ENCODE results near the gene MARVELD2.
"Not testable (repeated sequence)": the region's sequence is repeated elsewhere in the genome, so short reads cannot be mapped to it uniquely, and the experiment has no call there.

DNA sequence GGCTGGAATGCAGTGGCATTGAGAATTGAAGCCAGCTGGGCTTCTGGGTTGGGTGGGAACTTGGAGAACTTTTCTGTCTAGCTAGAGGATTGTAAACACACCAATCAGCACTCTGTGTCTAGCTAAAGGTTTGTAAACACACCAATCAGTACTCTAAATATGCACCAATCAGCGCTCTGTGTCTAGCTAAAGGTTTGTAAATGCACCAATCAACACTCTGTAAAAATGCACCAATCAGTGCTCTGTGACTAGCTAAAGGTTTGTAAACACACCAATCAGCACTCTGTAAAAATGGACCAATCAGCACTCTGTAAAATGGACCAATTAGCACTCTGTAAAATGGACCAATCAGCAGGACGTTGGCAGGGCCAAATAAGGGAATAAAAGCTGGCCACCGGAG, 51.5 kb downstream of the MARVELD2 start:
- TF ChIP-seq POLR2A (IDR thresholded peaks at IDR 0.05; ENCODE audit: low read depth, low read length); TAF1 (IDR thresholded peaks at IDR 0.05; ENCODE audit: borderline replicate concordance, low read depth, low read length); POLR2AphosphoS5 (IDR thresholded peaks at IDR 0.05; ENCODE audit: low read depth, low read length): not testable (repeated sequence)
